ENCODE results near the gene DOCK4. TPM values are rescaled to one million over a fixed set of nuclear protein-coding genes. Genes with fewer than 3 reads are reported as not detected.

DOCK4 gene
- total RNA-seq, 4 donors from 2014 or later = 14.0 to 48.1 (median 30.9) TPM

DNA sequence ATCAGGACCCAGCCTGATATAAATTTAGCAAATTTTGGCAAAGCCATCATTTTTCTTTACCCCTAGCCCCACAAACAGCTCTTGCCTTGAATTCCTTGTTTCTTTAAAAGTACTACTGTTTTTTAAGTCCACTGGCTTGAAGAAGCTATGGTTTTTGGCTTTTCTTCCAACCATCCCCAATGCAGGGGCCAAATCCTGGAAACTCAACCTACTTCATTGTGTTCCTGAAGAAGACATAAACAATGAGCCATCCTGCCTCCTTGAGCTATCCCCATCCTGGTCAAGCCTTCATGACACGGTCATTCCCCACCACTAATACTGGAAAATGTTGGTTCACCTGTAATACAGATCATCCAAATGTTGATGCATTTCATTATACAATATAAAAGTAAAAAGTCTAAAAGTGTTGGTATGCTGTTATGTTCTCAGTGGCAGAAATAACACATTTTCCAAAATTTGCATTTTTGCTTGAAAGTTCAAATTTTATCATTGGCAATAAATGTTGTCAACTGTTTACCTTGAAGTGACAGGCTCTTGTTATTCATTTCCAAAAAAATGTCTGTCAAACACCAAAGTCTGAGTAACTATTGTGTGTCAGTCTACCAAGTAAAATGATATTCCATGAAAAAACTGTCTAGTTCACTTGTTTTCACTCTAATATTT, 92.2 kb downstream of the DOCK4 start:
- Histone ChIP-seq H3K9me3 (no peaks in the 10 kb centered on the region), H3K36me3 (no peaks in the 10 kb centered on the region), H3K4me3 (replicated peaks in 1 of 3) (no peak overlapping the region), H3K27ac (no peak overlapping the region), H3K27me3 (no peaks in the 10 kb centered on the region), H3K4me1 (peaks cover 0 to 11% of the 10 kb centered on the region in 2 donors)
- intact Hi-C loops (cut with DNase I) = no loop called here
- DNase-seq = no peak
- WGBS, 2 donors = 93 to 100% methylated on average over 1 of the region's 1 CpG
- no peak for TF ChIP-seq POLR2A (IDR thresholded peaks at IDR 0.05)
- TF ChIP-seq, protein P1, sequence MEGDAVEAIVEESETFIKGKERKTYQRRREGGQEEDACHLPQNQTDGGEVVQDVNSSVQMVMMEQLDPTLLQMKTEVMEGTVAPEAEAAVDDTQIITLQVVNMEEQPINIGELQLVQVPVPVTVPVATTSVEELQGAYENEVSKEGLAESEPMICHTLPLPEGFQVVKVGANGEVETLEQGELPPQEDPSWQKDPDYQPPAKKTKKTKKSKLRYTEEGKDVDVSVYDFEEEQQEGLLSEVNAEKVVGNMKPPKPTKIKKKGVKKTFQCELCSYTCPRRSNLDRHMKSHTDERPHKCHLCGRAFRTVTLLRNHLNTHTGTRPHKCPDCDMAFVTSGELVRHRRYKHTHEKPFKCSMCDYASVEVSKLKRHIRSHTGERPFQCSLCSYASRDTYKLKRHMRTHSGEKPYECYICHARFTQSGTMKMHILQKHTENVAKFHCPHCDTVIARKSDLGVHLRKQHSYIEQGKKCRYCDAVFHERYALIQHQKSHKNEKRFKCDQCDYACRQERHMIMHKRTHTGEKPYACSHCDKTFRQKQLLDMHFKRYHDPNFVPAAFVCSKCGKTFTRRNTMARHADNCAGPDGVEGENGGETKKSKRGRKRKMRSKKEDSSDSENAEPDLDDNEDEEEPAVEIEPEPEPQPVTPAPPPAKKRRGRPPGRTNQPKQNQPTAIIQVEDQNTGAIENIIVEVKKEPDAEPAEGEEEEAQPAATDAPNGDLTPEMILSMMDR (IDR thresholded peaks at IDR 0.05) = no peak

GRCh38 chr7:112112822-112113255, 93.4 kb downstream of the DOCK4 start:
- no peaks in the 10 kb centered on the region for H3K36me3 ChIP-seq
- H3K27me3 ChIP-seq = no peaks in the 10 kb centered on the region
- WGBS, 2 donors = 56 to 62% methylated on average over 5 of the region's 5 CpGs
- H3K4me1 ChIP-seq = peaks cover 0 to 11% of the 10 kb centered on the region in 2 donors
- DNase-seq = no peak
- no peaks in the 10 kb centered on the region for H3K9me3 ChIP-seq
- intact Hi-C loops (cut with DNase I) = no loop called here
- H3K27ac ChIP-seq = peak overlapping the region in 2 of 3 donors; percentile 17 to 27
- TF ChIP-seq, protein P1 (IDR thresholded peaks at IDR 0.05) = no peak
- TF ChIP-seq POLR2A (IDR thresholded peaks at IDR 0.05) = no peak
- no peak overlapping the region for H3K4me3 ChIP-seq (replicated peaks in 1 of 3)

DNA sequence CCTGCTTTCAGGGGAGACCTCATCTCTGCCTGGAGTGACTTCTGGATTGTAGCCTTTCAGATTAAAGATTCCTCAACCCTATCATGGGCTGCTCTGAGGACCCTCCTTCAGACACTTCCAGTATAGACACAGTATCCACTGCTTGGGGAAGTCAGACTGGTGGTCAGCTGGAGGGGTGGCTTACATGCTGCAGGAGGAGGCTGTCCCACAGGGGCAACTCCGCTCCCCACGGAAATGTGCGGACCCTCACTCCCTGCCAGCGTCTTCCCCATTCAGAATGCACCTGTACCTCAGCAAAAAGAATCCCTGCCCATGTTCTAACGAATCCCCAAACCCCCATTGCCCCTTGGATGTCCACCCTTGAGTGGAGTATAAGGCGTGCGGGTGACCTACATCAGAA, 95.5 kb downstream of the DOCK4 start:
- H3K4me3 ChIP-seq (replicated peaks in 1 of 3) = no peak overlapping the region
- H3K4me1 ChIP-seq = peaks cover 0 to 11% of the 10 kb centered on the region in 2 donors
- intact Hi-C loops (cut with DNase I) = no loop called here
- no peaks in the 10 kb centered on the region for H3K36me3 ChIP-seq
- no peak overlapping the region for H3K27ac ChIP-seq
- no peak for DNase-seq
- H3K27me3 ChIP-seq = no peaks in the 10 kb centered on the region
- TF ChIP-seq POLR2A (IDR thresholded peaks at IDR 0.05) = no peak
- TF ChIP-seq, protein P1 (IDR thresholded peaks at IDR 0.05) = no peak
- WGBS, 2 donors = 99% methylated on average over 7 of the region's 7 CpGs
- no peaks in the 10 kb centered on the region for H3K9me3 ChIP-seq

DNA sequence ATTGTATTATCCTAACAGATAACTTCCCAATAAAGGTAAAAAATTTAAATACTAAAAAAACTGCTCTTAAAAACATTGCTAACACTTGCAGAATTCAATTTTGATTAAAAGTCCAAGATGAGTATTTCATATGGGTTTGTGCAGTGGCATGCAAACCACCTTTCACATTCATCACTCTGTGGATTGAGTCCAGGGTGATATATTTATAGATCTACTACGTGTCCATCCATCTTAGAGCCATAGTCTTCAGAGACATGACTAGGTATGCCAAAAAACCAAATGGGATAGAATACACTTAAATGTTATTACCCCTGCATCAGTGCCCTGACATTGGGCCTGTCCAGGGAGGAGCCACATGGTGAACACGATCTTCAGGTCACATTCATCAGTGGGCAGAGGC, 96.0 kb downstream of the DOCK4 start:
- Histone ChIP-seq H3K36me3 (no peaks in the 10 kb centered on the region), H3K27me3 (no peaks in the 10 kb centered on the region), H3K27ac (no peak overlapping the region), H3K9me3 (no peaks in the 10 kb centered on the region), H3K4me1 (peaks cover 0 to 11% of the 10 kb centered on the region in 2 donors), H3K4me3 (replicated peaks in 1 of 3) (no peak overlapping the region)
- DNase-seq = no peak
- TF ChIP-seq POLR2A (IDR thresholded peaks at IDR 0.05) = no peak
- TF ChIP-seq, protein P1 (IDR thresholded peaks at IDR 0.05) = no peak
- 84 to 88% methylated on average over 2 of the region's 2 CpGs for WGBS, 2 donors
- intact Hi-C loops (cut with DNase I) = no loop called here

- no peaks in the 10 kb centered on the region for H3K36me3 ChIP-seq
- H3K4me1 ChIP-seq = peaks cover 0 to 11% of the 10 kb centered on the region in 2 donors
- WGBS, 2 donors = 70% methylated on average over 2 of the region's 2 CpGs
- no peak overlapping the region for H3K27ac ChIP-seq
- no peaks in the 10 kb centered on the region for H3K9me3 ChIP-seq
- DNase-seq = no peak
- intact Hi-C loops (cut with DNase I) = no loop called here
- no peak for TF ChIP-seq POLR2A (IDR thresholded peaks at IDR 0.05)
- TF ChIP-seq, protein P1 (IDR thresholded peaks at IDR 0.05) = no peak
- H3K27me3 ChIP-seq = no peaks in the 10 kb centered on the region
- H3K4me3 ChIP-seq (replicated peaks in 1 of 3) = no peak overlapping the region
These were observed 97.2 kb downstream of the DOCK4 start for GRCh38 chr7:112108981-112109380.

Measured in thyroid gland (tissue), 4 donors.